Measurements from ENCODE around the gene LIPC.

LIPC gene

GRCh38 chr15:58561321-58561720, 129.5 kb downstream of the LIPC start:
- DNase-seq (ENCODE audit: low read depth): no peak
- no peak for TF ChIP-seq CTCF (conservative IDR thresholded peaks at IDR 0.05; ENCODE audit: control insufficient read depth, insufficient read depth, low read depth, low read length)
- H3K4me3 ChIP-seq (ENCODE audit: control insufficient read depth, low read depth, low read length): no peak overlapping the region

GRCh38 chr15:58562135-58562534, 130.3 kb downstream of the LIPC start:
- DNase-seq (ENCODE audit: low read depth): no peak
- H3K4me3 ChIP-seq (ENCODE audit: control insufficient read depth, low read depth, low read length): no peak overlapping the region
- no peak for TF ChIP-seq CTCF (conservative IDR thresholded peaks at IDR 0.05; ENCODE audit: control insufficient read depth, insufficient read depth, low read depth, low read length)

- DNase-seq (ENCODE audit: low read depth): no peak
- H3K4me3 ChIP-seq (ENCODE audit: control insufficient read depth, low read depth, low read length): no peak overlapping the region
- no peak for TF ChIP-seq CTCF (conservative IDR thresholded peaks at IDR 0.05; ENCODE audit: control insufficient read depth, insufficient read depth, low read depth, low read length)
Measured at GRCh38 chr15:58564981-58565380, 133.2 kb downstream of the LIPC start.

- TF ChIP-seq CTCF (conservative IDR thresholded peaks at IDR 0.05; ENCODE audit: control insufficient read depth, insufficient read depth, low read depth, low read length): no peak
- no peak overlapping the region for H3K4me3 ChIP-seq (ENCODE audit: control insufficient read depth, low read depth, low read length)
- DNase-seq (ENCODE audit: low read depth): no peak
Measured at GRCh38 chr15:58565619-58566018, 133.8 kb downstream of the LIPC start.

GRCh38 chr15:58566029-58566428, 134.2 kb downstream of the LIPC start:
- no peak for DNase-seq (ENCODE audit: low read depth)
- TF ChIP-seq CTCF (conservative IDR thresholded peaks at IDR 0.05; ENCODE audit: control insufficient read depth, insufficient read depth, low read depth, low read length): no peak
- no peak overlapping the region for H3K4me3 ChIP-seq (ENCODE audit: control insufficient read depth, low read depth, low read length)

- TF ChIP-seq CTCF (conservative IDR thresholded peaks at IDR 0.05; ENCODE audit: control insufficient read depth, insufficient read depth, low read depth, low read length): no peak
- no peak overlapping the region for H3K4me3 ChIP-seq (ENCODE audit: control insufficient read depth, low read depth, low read length)
- DNase-seq (ENCODE audit: low read depth): no peak
Measured at GRCh38 chr15:58568157-58568571, 136.4 kb downstream of the LIPC start.

- no peak for TF ChIP-seq CTCF (conservative IDR thresholded peaks at IDR 0.05; ENCODE audit: control insufficient read depth, insufficient read depth, low read depth, low read length)
- no peak overlapping the region for H3K4me3 ChIP-seq (ENCODE audit: control insufficient read depth, low read depth, low read length)
- no peak for DNase-seq (ENCODE audit: low read depth)
Measured at GRCh38 chr15:58569455-58569854, 137.7 kb downstream of the LIPC start.

All from fibroblast of mammary gland (primary cell).